ENCODE data around the gene SLC12A5. TPM values are rescaled to one million over a fixed set of nuclear protein-coding genes. Genes with fewer than 3 reads are reported as not detected.
"Not testable (repeated sequence)": the region's sequence is repeated elsewhere in the genome, so short reads cannot be mapped to it uniquely, and the experiment has no call there.

SLC12A5 gene
- total RNA-seq (1 to 10 TPM in 4 of 6 donors, under 1 TPM in 2; 0.35 to 2.2 (median 1.3) TPM), polyA plus RNA-seq (10 to 100 TPM; 12.9 to 21.5 TPM)

DNA sequence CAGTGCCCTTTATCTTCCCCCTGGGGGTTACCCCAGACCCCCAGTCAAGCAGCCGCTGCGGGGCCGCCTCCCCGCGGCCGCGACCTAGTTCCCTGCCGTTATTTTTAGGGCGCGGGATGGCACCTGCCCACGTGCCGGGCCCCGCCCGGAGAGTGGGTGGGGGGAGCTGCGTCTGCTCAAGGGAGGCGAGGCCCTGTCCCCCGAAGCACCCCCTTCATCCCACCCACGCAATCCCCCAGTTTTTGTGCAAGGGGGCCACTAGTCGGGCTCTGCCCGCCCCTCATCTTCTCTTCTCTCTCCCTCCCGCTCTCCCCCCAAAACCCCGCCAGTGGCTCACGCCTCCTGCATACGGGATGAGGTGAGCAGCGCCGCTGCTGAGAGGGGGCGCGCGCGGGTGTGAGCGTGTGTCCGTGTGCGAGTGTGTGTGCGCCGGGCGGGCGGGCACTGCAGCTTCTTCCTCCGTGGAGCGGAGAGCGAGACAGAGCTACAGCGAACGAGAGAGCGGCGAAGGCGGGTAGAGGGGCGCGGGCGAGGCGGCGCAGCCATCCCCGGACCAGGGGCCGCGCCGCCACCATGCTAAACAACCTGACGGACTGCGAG lies at the start of gene SLC12A5:
Gene SLC12A5, plus strand, starts transcription at position 444 of the 600 bp plus-strand sequence. Its CDS starts 130 bp downstream, at position 574.
- FAIRE-seq, result no peak
- peaks cover 0 to 14% (median 3%) of the 10 kb centered on the region in 4 donors for H3K27me3 ChIP-seq
- intact Hi-C loops (cut with DNase I), result loop anchor here in 1 of 3 donors (10.0 kb wide), 1 partner anchor 56 kb away; the partner anchor contains the start of gene NCOA5

DNA sequence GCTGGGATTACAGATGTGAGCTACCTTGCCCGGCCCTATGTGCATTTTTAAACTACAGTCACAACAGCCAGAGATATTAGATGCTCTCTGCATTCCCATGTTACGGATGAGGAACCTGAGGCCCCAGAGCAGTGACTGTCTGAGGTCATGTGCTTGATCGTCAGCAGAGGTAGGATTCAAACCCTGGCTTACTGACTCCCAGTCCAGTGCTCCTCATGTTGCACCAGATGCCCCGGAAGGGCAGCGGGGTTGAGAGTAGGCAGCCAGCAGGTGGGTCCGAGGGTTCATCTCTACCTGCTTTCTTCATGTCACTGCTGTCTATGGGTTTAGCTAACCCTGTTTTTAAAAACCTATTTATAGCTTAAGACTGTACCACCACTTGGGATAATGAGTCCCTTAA lies 47.8 kb upstream of the SLC12A5 start:
- no peak for DNase-seq
- intact Hi-C loops (cut with DNase I), result no loop called here
- H3K36me3 ChIP-seq, result no peaks in the 10 kb centered on the region
- ATAC-seq, result no peak
- H3K4me3 ChIP-seq, result no peak overlapping the region
- H3K27ac ChIP-seq, result no peak overlapping the region
- H3K9me3 ChIP-seq, result no peaks in the 10 kb centered on the region
- H3K4me1 ChIP-seq, result no peaks in the 10 kb centered on the region
- no peak for FAIRE-seq
- no peaks in the 10 kb centered on the region for H3K27me3 ChIP-seq
- no peak for TF ChIP-seq CTCF (IDR thresholded peaks at IDR 0.05)
- 78 to 90% methylated on average over 6 of the region's 6 CpGs for WGBS, 2 donors

More for the DNA sequence above, at the start of gene SLC12A5:
- WGBS, 2 donors, result 14 to 20% methylated on average over 42 to 56 of the region's 56 CpGs
- ATAC-seq (no peak), DNase-seq (no peak)
- no peaks in the 10 kb centered on the region for H3K36me3 ChIP-seq
- H3K4me3 ChIP-seq, result no peak within 1 kb of the TSS
- no peaks in the 10 kb centered on the region for H3K4me1 ChIP-seq
- H3K27ac ChIP-seq, result no peak within 1 kb of the TSS
- H3K9me3 ChIP-seq, result no peaks in the 10 kb centered on the region
- TF ChIP-seq CTCF (IDR thresholded peaks at IDR 0.05), result no peak

DNA sequence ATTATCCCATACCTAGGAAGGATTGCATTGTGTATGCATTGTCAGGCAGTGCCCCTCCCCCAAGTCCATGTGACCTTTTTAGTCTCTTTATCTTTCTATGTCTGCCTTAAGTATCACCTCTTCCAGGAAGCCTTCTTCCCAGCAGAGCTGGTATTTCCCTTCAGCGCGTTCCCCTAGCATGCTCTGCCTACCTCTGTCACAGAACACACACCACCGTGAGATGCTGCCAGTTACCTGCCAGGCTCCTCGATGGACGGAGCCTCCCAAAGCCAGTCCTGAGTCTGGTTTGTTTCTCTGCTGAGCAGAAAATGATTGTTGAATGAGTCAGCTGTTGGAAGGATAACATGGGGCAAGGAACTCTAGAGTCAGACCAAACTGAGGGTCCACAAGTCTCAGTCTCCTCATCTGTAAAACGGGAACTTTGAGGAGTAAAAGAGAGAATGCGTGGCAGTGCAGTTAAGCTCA lies 45.7 kb upstream of the SLC12A5 start:
- no peaks in the 10 kb centered on the region for H3K4me1 ChIP-seq
- no peak for FAIRE-seq
- TF ChIP-seq CTCF (IDR thresholded peaks at IDR 0.05), result no peak
- no peaks in the 10 kb centered on the region for H3K36me3 ChIP-seq
- H3K27ac ChIP-seq, result no peak overlapping the region
- H3K9me3 ChIP-seq, result no peaks in the 10 kb centered on the region
- no peak for DNase-seq
- no peaks in the 10 kb centered on the region for H3K27me3 ChIP-seq
- intact Hi-C loops (cut with DNase I), result no loop called here
- WGBS, 2 donors, result 46 to 56% methylated on average over 7 of the region's 7 CpGs
- H3K4me3 ChIP-seq, result no peak overlapping the region
- no peak for ATAC-seq

GRCh38 chr20:45985573-45985972 lies 43.4 kb upstream of the SLC12A5 start:
- 53 to 57% methylated on average over 7 of the region's 7 CpGs for WGBS, 2 donors
- no peaks in the 10 kb centered on the region for H3K4me1 ChIP-seq
- FAIRE-seq (no peak), DNase-seq (no peak), ATAC-seq (no peak)
- TF ChIP-seq CTCF (IDR thresholded peaks at IDR 0.05), result no peak
- no peak overlapping the region for H3K27ac ChIP-seq
- no peaks in the 10 kb centered on the region for H3K27me3 ChIP-seq
- H3K36me3 ChIP-seq, result no peaks in the 10 kb centered on the region
- no peak overlapping the region for H3K4me3 ChIP-seq
- H3K9me3 ChIP-seq, result no peaks in the 10 kb centered on the region
- intact Hi-C loops (cut with DNase I), result no loop called here

- intact Hi-C loops (cut with DNase I), result no loop called here
- 5 to 11% methylated on average over 16 of the region's 16 CpGs for WGBS, 2 donors
- Histone ChIP-seq H3K4me1 (no peaks in the 10 kb centered on the region), H3K9me3 (no peaks in the 10 kb centered on the region), H3K27ac (no peak overlapping the region), H3K4me3 (no peak overlapping the region), H3K27me3 (peaks cover 0 to 3% (median 0%) of the 10 kb centered on the region in 4 donors), H3K36me3 (no peaks in the 10 kb centered on the region)
- ATAC-seq (peak; percentile 86 to 97 (median 94)), FAIRE-seq (no peak), DNase-seq (peak in 5 of 6 donors; percentile 45 to 90 (median 80))
- TF ChIP-seq CTCF (IDR thresholded peaks at IDR 0.05), result peak; percentile 66 to 83 (median 74)
Observed at GRCh38 chr20:45987108-45987780, 41.8 kb upstream of the SLC12A5 start.

DNA sequence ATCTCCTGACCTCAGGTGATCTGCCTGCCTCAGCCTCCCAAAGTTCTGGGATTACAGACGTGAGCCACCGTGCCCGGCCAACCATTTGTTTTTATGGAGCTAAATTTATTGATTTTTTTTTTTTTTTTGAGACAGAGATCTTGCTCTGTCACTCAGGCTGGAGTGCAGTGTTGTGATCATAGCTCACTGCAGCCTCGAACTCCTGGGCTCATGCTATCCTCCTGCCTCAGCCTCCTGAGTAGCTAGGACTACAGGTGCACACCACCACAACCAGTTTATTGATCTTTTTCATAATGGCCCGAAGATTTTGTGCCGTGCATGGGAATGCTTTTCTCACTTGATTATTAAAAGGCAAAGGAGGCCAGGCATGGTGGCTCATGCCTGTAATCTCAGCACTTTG lies 40.2 kb upstream of the SLC12A5 start:
- ATAC-seq; intact Hi-C loops (cut with DNase I); DNase-seq; H3K9me3 ChIP-seq; H3K27ac ChIP-seq; H3K4me1 ChIP-seq; H3K27me3 ChIP-seq; FAIRE-seq; H3K4me3 ChIP-seq; H3K36me3 ChIP-seq: not testable (repeated sequence)
- WGBS, 2 donors, result 34 to 36% methylated on average over 6 of the region's 6 CpGs

Measured in pancreas (tissue), 10 donors.